PC-9 (cell line): ENCODE results near the gene HMGCR.

Experiments used
- EZH2 ChIP-seq: fragments of 200-600 bp; sonication (generic); IDR thresholded peaks from 2 replicates; pipeline ENCODE4 v1.8.0; 2017; ENCODE audit warnings: antibody characterized with exemption, low read depth
- TF ChIP-seq, protein P1 (sequence below): fragments of 200-600 bp; sonication (generic); conservative IDR thresholded peaks from 2 replicates; pipeline ENCODE4 v1.6.1; 2017; ENCODE audit warnings: mixed run types, antibody characterized with exemption, mild to moderate bottlenecking, moderate library complexity

DNA sequence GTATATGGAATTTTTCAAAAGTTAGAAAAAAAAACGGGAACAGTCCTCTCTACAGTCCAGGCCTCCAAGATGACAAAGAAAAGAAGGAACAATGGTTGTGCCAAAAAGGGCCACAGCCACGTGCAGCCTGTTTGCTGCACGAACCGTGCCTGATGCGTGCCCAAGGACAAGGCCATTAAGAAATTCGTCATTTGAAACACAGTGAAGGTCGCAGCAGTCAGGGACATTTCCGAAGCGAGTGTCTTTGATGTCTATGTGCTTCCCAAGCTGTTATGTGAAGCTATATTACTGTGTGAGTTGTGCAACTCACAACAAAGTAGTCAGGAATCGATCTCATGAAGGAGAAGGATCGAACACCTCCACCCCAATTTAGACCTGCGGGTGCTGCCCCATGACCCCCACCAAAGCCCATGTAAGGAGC is 37.4 kb downstream of the HMGCR start:
- TF ChIP-seq, protein P1, sequence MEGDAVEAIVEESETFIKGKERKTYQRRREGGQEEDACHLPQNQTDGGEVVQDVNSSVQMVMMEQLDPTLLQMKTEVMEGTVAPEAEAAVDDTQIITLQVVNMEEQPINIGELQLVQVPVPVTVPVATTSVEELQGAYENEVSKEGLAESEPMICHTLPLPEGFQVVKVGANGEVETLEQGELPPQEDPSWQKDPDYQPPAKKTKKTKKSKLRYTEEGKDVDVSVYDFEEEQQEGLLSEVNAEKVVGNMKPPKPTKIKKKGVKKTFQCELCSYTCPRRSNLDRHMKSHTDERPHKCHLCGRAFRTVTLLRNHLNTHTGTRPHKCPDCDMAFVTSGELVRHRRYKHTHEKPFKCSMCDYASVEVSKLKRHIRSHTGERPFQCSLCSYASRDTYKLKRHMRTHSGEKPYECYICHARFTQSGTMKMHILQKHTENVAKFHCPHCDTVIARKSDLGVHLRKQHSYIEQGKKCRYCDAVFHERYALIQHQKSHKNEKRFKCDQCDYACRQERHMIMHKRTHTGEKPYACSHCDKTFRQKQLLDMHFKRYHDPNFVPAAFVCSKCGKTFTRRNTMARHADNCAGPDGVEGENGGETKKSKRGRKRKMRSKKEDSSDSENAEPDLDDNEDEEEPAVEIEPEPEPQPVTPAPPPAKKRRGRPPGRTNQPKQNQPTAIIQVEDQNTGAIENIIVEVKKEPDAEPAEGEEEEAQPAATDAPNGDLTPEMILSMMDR: no peak
- no peak for TF ChIP-seq EZH2
